Skin epidermis (tissue), 12 donors: Measurements from ENCODE around the gene NR6A1.

Experiments used
- H3K27ac ChIP-seq, 21 experiments: fragments of 200-600 bp; sonication (generic) in 11 of 21; one replicate each; pipeline ENCODE4 v1.5.0; 2020; ENCODE audit warnings: mild to moderate bottlenecking in 3 of 21, inconsistent platforms in 2 of 21, moderate library complexity in 2 of 21
- H3K4me3 ChIP-seq, 7 experiments: fragments of 200-600 bp; sonication (generic) in 2 of 7; one replicate each; pipeline ENCODE4 v1.5.0; 2020; ENCODE audit warnings: inconsistent platforms in 2 of 7, mild to moderate bottlenecking in 2 of 7, moderate library complexity in 1 of 7

NR6A1 gene

GRCh38 chr9:124504530-124505005 lies 266.5 kb downstream of the NR6A1 start:
- H3K4me3 ChIP-seq = peak overlapping the region in 4 of 7 experiments; percentile 14 to 32 (median 18)

DNA sequence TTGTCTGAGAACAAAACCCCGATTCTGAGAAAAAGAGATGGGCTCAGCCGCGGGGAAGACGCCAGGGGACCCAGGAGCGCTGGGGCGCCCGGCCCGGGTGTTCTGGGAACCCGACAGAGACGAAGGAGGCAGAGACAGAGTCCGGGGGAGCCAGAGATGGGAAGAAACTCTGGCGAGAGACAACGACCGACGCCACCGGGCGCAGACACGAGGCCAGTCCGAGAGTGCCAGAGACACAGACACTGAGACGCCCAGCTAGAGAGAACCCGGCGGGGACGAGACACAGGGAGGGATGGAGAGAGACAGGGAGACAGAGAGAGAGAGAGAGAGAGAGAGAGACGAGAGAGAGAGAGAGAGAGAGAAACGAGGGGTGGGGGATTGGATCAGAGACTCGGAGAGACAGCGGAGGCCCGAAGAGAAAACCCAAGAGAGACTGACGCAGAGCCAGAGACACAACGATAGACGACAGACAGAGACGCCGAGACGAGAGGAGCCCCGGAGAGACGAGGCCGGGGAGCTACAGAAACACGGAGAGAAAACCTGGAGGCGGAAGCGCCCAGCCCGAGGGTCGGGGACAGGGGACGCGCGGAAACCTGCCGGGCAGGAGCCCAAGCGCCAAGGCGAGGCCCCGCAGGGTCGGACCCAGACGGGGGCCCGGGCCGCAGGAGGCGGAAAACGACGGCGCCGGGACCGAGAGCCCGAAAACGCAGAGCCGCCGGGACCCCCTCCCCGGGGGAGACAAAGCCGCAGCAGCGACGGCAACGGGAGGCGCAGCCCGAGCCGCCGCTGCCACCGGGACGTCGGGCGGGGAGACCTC lies 267.2 kb downstream of the NR6A1 start:
- Histone ChIP-seq H3K4me3 (peak overlapping the region in 4 of 7 experiments; percentile 14 to 32 (median 18)), H3K27ac (no peak overlapping the region)

More at GRCh38 chr9:124504530-124505005, 266.5 kb downstream of the NR6A1 start:
- H3K27ac ChIP-seq = no peak overlapping the region

DNA sequence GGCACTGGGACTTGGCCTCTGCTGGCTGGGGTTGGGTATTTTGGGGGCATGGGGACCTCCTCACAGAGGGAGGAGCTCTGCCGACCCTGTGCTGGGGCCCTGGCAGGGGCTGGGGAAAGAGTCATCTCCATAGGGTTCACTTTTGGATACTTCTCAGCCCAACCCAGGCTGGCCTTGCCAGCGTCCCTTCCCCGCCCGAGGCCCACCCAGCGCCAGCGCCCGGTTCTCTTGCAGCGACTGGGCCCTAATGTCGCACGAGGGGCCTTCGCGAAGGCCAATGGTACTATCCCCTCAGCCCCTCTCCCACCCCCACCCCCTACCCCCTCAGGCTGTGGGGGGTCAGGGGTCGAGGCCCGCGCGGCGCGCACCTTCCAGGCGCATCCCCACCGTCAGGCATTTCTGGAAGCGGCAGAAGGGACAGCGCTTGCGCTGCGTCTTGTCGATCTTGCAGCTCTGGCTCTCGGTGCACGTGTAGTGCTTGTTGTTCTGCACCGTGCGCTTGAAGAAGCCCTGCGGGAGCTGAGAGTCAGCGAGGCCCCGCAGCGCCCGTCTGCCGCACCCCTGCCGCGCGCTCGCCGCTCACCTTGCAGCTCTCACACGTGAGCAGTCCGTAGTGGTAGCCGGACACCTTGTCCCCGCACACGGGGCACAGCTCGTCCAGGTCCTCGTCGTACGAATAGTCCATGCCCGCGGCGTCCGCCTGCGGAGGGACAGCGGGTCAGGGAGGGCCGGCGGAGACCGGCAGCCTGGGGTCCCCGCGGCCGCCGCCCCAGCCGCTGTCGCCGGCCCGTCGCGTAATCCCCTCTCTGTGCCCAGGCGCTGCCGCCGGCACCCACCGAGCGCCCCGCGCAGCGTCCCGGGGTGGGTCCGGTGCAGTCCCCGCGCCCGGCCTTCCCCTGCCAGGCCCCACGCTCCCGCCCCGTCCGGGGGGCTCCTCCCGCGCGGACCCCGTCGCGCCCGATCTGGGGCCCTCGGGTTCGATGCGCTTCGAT lies 268.1 kb downstream of the NR6A1 start:
- no peak overlapping the region for H3K4me3 ChIP-seq
- no peak overlapping the region for H3K27ac ChIP-seq

DNA sequence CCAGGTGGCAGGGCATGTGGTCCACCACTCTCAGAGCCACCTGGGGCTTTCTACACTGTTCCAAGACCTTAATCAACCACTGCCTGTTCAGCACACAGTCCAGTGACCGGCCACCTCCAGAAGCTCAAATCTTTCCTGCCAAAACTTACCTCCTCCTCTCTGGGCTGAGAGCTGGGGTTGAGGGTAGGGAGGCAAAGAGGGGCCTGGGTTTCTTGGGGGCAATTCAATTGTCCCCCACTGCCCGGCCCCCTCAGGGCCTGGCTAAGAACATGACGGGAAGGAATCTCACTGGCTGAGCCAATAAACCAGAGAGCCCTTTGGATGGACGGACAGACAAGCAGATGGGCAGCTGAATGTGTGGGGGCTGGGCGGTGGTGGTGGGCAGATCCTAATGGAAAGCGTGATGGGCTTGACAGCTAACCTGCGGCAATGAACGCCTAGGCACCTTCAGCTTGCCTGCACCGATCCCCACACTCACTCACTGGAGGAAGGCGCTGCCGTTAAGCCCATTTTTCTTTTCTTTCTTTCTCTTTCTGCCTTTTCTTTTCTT lies 269.3 kb downstream of the NR6A1 start:
- no peak overlapping the region for H3K4me3 ChIP-seq
- H3K27ac ChIP-seq = no peak overlapping the region

GRCh38 chr9:124500796-124501611 lies 270.1 kb downstream of the NR6A1 start:
- Histone ChIP-seq H3K27ac (no peak overlapping the region), H3K4me3 (no peak overlapping the region)

GRCh38 chr9:124500028-124500795 lies 270.9 kb downstream of the NR6A1 start:
- H3K4me3 ChIP-seq = no peak overlapping the region
- no peak overlapping the region for H3K27ac ChIP-seq

DNA sequence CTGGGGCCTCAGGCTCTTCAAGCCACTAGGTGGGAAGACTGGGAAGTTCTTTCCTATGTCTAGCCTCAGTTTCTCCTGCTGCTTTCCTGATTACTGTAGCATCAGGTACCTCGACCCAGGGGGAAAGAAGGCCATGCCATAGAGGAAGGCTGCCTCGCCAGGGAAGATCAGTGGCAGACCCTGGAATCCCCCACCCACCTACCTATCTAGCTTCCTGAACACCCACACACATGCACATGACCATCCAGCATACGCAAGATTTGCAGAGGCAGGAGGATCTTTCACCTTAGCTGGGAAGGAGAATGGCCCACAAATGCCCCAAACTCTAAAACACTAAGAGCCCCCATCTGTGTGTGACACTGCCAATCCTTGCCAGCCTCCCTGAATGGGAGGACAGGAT lies 271.9 kb downstream of the NR6A1 start:
- no peak overlapping the region for H3K4me3 ChIP-seq
- no peak overlapping the region for H3K27ac ChIP-seq

DNA sequence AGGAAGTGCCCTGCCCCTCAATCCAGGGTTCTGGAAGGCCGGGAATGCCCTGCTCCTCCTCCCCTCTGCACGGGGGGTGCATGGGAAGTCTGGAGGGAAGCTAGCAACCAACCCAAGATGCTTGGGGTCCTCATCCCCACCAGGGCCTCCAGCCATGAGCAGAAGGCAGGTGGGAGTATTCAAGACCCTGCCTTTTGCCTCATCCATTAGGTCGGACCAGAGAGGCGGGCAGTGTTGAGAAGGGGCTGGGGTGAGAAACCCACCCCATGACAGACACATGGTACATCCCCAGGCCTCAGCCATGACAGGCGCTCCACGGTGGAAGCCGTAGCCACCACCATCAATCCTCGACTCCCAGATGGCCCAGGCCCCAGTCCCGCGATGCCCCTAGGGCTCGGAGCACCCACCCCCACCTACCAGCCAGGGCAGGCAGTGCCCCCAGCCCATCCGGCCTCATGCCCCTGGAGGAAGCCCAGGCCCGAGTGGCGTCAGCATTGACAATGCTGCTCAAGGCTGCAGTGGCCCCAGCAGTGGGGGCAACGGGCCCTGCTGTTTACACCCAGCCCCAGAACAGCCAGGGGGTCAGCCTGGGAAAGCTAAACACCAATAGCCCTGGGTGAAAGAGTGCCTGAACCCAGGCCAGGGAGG lies 272.5 kb downstream of the NR6A1 start:
- H3K4me3 ChIP-seq = no peak overlapping the region
- no peak overlapping the region for H3K27ac ChIP-seq

GRCh38 chr9:124498040-124498439 lies 273.1 kb downstream of the NR6A1 start:
- H3K27ac ChIP-seq = no peak overlapping the region
- H3K4me3 ChIP-seq = no peak overlapping the region

- no peak overlapping the region for H3K27ac ChIP-seq
- H3K4me3 ChIP-seq = no peak overlapping the region
Measured at GRCh38 chr9:124497441-124497840, 273.7 kb downstream of the NR6A1 start.

DNA sequence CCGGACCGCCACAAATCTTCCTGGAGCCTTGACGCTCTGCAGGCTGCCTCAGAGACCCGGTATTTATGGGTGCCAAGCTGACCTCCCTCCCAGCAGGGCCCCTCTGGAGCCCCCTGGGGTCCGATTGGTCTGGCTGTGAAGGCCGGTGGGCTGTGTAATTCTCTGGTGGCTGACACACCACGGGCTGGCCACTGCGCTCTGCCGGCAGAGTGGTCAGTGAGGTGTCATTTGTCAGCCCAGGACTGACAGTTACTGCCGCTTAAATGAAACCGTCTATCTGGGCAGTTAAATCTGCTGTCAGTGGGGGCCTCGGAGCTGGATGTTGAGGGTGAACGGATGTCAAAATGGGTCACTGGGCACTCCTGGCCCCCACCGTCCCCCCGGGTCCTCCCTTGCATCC lies 274.6 kb downstream of the NR6A1 start:
- Histone ChIP-seq H3K4me3 (no peak overlapping the region), H3K27ac (no peak overlapping the region)

GRCh38 chr9:124496075-124496449 lies 275.0 kb downstream of the NR6A1 start:
- no peak overlapping the region for H3K4me3 ChIP-seq

GRCh38 chr9:124495126-124496074 lies 275.7 kb downstream of the NR6A1 start:
- H3K4me3 ChIP-seq = no peak overlapping the region
- H3K27ac ChIP-seq = no peak overlapping the region

More at GRCh38 chr9:124496075-124496449, 275.0 kb downstream of the NR6A1 start:
- H3K27ac ChIP-seq = no peak overlapping the region

DNA sequence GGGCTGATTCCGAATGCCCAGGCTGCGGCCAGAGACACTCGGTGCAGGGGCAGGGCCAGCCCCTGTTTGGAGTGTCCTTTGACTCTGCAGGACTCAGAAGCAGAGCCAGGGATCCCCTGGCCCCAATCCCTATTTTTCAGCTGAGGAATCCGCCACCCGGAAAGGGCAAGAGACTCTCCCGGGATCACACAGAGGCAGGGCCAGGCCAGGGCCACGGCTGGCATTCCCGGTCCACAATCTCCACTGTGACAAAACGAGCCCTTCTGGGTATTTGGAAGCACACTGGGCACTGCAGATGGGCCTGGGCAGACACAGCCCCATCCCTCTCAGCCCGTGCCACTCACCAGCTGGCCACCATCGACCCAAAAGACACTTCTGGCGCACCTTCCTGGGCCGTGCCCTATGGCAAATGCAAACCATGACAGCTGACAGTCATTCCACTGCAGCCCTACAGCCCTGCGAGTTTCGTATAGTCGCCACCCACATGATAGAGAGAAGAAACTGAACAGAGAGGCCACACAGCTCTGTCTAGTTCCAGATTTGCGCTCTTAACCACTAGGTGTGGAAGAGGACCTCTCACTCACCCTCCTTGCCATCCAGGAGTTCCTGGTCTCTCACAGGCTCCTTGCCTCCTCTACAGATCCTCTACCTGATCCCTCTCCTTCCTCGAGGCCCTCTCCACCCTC lies 277.2 kb downstream of the NR6A1 start:
- Histone ChIP-seq H3K4me3 (no peak overlapping the region), H3K27ac (no peak overlapping the region)

- Histone ChIP-seq H3K4me3 (no peak overlapping the region), H3K27ac (no peak overlapping the region)
Measured at GRCh38 chr9:124493218-124493617, 277.9 kb downstream of the NR6A1 start.

- no peak overlapping the region for H3K4me3 ChIP-seq
- H3K27ac ChIP-seq = no peak overlapping the region
Measured at GRCh38 chr9:124492818-124493217, 278.3 kb downstream of the NR6A1 start.
